ENCODE data around the gene ACP3.

- TF ChIP-seq CTCF (IDR thresholded peaks at IDR 0.05): no peak
- no peak for TF ChIP-seq POLR2A (IDR thresholded peaks at IDR 0.05)
Observed at GRCh38 chr3:132381348-132381944, 64.2 kb downstream of the ACP3 start.
